IgD-negative memory B cell (primary cell): ENCODE measurements around the gene RTN4. TPM values are rescaled to one million over a fixed set of nuclear protein-coding genes. Genes with fewer than 3 reads are reported as not detected.

Source experiments
- polyA plus RNA-seq: library from polyadenylated mRNA; unstranded; fragments of 300-500 nt; fragmentation: Illumina TruSeq; gene quantifications from one replicate; pipeline ENCODE4 v1.2.3, GENCODE V29; 2021

The RTN4 gene
- polyA plus RNA-seq, 1 donor from 2014 or later: 50.9 TPM

Other genes with a start within 250 kb of the RTN4 start
- gene CLHC1, start 181.8 kb upstream of the RTN4 start, polyA plus RNA-seq: 1.2 TPM
- 3,117 TPM for gene RPS27A, start 182.2 kb upstream of the RTN4 start, polyA plus RNA-seq
- gene MTIF2, start 218.8 kb upstream of the RTN4 start, polyA plus RNA-seq: 16.9 TPM